ENCODE data around the gene NR5A2.

Gene NR5A2

GRCh38 chr1:200027264-200027823 lies at the start of gene NR5A2:
TSS of gene NR5A2 (plus strand) at chr1:200027710. CDS start at chr1:200027848, 138 bp downstream.
- DNase-seq: no peak

DNA sequence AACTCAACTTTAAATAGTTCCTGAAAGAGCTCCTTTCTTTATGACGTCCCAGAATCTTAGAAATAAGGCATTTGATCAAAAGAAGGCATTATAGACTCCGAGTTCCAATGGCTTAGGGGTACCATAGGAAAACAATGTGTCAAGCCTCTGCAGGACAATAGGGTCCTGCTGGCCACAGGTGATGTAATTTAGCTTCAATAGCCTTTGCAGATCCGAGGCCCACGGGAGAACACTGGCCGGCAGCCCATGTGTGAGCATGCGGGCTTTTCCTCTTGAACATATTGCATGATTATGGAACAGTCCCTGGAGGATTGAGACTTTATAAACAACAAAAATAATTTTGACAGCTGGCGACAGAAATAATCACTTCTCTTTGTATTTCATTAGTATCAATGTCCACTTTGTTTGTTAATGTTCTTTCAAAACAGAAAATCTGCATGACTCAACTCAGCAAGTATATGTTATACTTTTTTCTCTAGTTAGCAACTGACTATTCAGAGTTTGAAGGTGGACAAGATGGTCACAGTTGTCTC lies 49.0 kb upstream of the NR5A2 start:
- DNase-seq: no peak

DNA sequence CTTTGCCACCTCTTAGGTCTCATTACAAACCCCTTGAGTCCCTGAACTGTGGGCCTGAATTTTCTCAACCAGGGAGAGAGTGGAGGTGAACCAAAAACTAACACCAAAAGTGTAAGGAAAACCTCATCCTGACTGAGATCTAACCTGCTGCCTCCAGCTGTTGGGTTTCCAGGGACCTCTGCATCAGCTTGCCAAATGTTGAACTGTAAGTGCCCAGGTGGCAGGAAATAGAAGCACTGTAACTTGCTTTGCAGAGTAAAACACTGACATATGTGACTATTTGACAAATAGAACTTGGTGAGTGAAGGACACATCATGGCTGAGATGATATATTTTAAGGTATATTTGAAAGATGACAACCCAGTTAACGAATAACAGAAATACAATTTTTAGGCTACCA lies 48.4 kb upstream of the NR5A2 start:
- DNase-seq: no peak

- DNase-seq: no peak
Observed at GRCh38 chr1:199981584-199981983, 45.9 kb upstream of the NR5A2 start.

DNA sequence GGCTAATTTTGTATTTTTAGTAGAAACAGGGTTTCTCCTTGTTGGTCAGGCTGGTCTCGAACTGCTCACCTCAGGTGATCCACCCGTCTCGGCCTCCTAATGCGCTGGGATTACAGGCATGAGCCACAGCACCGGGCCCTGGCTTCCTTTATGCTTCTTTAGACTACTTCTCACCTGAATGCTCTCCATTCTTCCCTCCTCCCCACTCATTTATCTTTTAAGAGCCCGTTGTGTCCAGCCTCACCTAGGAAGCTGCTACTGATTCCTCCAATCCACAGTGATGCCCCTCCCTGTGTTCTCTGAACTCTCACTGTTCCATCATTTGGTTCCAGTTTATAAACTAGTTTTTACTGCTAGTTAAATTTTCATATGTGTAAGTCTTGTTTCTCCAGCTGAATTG lies 44.9 kb upstream of the NR5A2 start:
- no peak for DNase-seq

GRCh38 chr1:199983531-199983930 lies 44.0 kb upstream of the NR5A2 start:
- no peak for DNase-seq

- DNase-seq: no peak
Observed at GRCh38 chr1:199995096-199995685, 32.3 kb upstream of the NR5A2 start.

- DNase-seq: no peak
Observed at GRCh38 chr1:200005165-200005564, 22.3 kb upstream of the NR5A2 start.

DNA sequence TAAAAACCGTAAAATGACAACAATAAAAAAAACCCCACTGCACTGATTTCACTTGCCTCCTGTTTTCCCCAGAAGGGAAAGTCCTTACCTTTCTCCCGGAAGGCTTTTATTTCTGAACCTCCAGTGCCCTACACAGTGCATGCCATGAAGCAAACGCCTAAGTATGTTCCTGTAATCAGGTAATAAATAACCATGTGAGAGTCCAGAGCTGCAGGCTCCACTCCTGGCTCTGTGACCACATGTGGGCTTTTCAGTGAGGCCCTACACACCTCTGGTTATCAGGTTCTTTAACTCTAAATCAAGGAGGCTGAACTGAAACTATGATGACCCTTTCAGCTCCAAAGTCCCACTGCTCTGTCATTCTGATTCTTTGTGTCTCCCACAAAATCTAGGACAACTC lies 20.8 kb upstream of the NR5A2 start:
- no peak for DNase-seq

GRCh38 chr1:200015811-200016210 lies 11.7 kb upstream of the NR5A2 start:
- DNase-seq: no peak

GRCh38 chr1:200021577-200022238 lies 5.8 kb upstream of the NR5A2 start:
- no peak for DNase-seq

DNA sequence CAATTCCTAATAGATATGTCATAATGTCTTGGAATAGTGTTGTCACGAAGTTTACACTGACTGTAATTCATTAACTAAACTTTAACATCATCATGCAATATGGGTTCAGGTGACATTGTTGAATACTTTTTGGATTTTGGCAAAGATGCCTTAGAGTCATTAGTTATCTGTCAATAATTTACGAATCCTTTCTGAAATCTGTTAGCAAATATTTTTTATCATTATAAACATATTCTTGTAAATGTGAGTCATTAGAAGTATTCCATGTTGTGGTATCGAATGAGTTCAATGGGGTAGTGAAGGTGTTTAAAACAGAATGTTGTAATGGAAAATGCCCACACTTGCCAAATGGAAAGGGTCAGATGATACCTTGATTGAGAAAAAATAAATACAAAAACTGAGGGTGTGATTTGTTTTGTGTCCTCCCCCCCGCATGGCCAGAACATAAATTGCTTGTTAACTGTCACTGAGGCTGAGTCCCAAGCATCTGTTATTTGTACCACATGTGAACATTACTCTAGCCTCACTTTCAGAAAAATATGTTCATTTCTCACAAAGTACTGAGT lies 5.2 kb upstream of the NR5A2 start:
- DNase-seq: no peak

DNA sequence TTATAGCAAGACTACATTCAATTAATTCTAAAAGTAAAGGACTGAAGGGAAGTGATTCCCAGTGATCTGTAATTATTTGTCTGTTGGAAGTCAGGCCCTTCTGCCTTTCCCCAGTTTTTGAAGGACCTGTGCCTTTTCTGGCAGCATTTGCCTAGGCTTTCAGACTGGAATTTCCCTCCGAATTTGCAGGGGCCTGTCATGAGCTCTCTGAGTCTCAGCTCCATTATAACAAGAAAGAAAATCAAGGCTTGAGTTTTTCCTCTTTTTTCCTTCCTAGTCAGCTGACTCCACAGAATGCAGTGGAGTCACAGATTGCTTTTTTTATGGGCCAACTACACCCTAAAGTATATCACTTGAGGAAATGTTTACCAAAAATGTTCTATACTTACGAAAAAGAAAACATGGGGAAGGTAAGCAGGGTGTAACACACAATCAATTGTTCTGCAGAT lies 1.1 kb downstream of the NR5A2 start:
- no peak for DNase-seq

DNA sequence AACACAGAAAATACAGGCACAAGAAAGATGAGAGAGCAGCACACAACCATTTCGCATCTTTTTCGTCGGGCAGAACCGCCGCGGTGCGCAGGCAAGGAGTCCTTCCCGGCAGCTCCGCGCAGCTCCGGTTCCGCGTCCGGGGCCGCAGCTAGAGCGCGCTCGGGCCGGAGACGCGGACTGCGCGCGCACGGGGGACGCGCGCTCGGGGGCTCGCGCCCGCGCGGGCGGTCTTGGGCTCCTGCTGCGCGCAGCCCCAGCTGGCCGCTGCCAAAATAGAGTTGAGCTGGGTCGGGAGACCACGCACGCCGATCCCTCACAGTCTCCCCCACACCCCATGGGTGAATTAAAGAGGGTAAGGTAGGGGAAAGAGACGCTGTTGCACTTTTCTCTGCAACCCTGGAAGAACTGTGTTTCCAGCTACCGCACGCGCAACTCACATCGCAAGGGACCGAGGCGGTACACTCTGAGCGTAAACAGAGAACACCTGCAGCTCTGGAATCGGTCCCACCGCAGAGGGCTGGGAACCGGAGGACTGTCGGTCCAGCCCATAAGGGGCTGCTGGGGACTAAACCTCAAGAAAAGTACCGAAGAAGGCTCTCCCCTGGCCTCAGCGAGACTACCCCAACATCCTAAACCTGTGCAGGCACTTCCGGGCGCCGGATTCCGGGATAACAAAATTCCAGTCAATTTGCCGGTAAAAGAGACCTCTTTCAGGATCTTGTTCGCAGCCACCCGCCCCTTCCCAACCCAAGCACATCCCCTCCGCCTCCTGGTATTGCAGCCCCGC lies 1.7 kb downstream of the NR5A2 start:
- no peak for DNase-seq

DNA sequence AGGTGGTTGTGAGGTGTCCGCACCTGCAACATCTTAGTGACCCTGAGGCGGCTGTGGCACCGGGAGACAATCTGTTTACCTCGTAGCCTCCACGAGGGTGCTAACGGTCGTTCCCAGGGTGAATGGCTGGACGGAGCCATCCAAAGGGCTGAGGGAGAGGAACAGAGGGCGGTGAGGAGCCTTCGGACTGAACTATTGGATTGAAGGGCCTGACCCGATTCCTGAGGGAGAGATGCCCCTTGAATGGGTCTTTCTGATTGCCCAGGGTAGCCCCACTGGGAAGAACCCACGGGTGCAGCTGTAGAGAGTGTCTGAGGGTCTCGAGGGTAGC lies 2.3 kb downstream of the NR5A2 start:
- no peak for DNase-seq

GRCh38 chr1:200030791-200031190 lies 3.3 kb downstream of the NR5A2 start:
- DNase-seq: no peak

DNA sequence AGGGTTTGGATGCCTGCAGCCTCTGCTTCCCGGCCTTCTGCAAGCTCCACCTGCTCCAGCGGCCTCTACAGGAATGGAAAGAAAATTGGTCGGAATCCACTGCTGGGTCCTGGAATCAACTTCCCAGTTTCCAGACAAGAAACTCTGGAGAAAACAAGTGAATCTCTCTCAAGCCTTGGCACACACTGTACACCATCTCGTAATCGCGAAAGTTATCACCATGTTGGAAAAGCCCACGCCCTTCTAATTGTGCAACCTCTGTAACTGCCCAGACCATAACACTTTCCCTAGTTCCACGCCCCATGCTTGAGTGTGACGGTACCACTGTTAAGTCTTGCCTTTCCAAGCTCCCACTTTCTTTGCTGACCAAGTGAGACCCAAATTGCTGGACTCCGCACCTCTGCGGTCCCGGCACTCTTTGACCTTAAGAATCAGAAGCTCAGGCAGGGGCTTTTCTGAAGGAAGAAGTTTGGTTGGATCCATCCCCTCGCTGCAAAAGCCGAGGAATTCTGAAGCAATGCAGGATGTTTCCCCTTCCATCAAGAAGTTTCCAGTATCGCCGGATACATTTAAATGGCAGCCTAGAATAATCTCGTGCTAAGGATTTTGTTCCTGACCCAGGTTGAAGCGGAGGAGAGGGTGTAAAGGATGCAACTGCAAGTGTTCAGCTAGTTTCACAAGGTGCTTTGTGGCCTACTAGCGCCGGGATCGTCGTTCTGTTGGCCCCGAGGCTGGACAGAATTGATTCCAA lies 6.2 kb downstream of the NR5A2 start:
- DNase-seq: no peak

- no peak for DNase-seq
Observed at GRCh38 chr1:200034262-200034557, 6.7 kb downstream of the NR5A2 start.

DNA sequence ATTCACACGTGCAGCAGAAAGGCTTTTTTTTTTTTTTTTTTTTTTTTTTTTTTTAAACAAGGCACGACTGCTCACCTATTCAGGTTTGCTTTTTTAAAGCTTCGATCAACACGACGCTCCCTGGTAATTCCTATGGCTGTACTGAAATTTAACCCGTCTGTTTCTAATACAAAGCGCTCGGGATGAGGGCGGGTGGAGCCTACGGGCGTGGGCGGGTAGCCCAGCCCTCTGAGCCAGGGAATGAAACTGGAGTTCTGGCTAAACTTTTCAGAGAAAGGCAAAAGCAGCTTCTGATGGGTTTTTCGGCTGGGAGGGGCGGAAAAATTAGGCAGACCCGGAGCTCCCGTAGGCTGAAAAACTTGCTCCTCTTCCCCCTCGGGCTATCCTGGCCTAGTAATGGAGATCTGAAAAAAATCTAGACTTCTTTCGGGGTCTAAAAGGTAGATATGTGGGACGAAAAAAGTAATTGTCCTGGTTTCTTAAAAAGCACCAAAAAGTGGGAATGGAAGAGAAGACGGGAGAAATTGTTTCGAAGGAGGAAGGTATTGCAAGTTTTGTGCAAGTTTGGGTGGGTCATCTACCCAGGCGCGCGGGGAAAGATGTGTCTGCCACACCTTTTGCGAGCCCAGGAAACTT lies 7.4 kb downstream of the NR5A2 start:
- DNase-seq: no peak

DNA sequence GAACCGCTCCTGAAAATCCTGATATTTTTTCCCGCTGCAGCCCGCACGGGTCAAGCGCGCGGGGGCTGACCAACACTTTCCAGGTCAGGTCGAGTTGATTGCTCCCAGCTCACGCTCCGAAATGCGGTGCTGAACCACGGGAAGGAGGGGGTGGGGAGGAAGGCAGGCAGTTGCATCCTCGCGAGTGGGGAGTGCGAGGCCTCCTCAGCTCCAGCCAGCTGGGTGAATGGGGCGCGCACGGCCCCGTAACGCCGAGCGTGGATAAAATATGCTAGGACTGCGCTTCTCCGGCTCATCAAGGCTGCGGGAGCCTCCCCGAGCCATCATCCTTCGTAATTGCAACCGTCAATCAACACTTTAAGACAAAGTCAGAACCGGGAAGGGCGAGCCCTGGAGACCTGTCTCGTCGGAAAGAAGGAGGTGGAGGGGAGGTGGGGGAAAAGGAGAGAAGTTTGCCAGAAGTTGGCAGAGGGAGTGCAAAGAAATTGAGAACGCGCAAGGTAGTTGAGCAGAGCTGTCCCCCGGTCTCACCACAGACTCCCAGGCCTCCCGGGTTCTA lies 8.0 kb downstream of the NR5A2 start:
- DNase-seq: no peak

GRCh38 chr1:200035956-200036618 lies 8.6 kb downstream of the NR5A2 start:
- DNase-seq: no peak
